ENCODE results near the gene TVP23B.
A peak's percentile ranks its signal among the peaks of the same experiment; 100 is the strongest.

TVP23B gene

DNA sequence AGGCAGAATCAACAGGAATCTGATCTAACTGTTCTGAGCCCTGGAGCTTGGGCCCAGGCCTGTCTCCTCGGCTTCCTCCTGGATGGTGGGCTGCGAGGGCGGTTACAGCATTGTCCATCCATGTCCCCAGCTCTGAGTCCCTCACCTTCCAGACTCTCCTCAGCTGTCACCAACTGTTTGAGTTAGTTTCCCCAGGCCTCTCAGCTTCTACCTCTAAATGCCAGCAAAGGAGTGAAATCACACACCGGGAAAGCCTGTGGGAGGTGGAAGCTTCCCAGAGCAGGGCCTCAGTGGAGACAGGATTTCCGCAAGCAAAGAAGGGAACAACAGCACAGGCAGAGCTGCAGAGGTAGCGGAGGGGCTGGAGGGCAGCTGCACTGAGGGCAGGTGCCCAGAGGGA lies 67.5 kb downstream of the TVP23B start:
- TF ChIP-seq, protein P1, sequence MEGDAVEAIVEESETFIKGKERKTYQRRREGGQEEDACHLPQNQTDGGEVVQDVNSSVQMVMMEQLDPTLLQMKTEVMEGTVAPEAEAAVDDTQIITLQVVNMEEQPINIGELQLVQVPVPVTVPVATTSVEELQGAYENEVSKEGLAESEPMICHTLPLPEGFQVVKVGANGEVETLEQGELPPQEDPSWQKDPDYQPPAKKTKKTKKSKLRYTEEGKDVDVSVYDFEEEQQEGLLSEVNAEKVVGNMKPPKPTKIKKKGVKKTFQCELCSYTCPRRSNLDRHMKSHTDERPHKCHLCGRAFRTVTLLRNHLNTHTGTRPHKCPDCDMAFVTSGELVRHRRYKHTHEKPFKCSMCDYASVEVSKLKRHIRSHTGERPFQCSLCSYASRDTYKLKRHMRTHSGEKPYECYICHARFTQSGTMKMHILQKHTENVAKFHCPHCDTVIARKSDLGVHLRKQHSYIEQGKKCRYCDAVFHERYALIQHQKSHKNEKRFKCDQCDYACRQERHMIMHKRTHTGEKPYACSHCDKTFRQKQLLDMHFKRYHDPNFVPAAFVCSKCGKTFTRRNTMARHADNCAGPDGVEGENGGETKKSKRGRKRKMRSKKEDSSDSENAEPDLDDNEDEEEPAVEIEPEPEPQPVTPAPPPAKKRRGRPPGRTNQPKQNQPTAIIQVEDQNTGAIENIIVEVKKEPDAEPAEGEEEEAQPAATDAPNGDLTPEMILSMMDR (IDR thresholded peaks at IDR 0.05; ENCODE audit: borderline replicate concordance, control extremely low read depth, extremely low read depth, insufficient read depth, missing control alignments), result no peak
- in situ Hi-C loops (cut with MboI; ENCODE audit: low sequenced_read_pairs, unreplicated experiment), result no loop called here
- DNase-seq (ENCODE audit: low spot score), result no peak

DNA sequence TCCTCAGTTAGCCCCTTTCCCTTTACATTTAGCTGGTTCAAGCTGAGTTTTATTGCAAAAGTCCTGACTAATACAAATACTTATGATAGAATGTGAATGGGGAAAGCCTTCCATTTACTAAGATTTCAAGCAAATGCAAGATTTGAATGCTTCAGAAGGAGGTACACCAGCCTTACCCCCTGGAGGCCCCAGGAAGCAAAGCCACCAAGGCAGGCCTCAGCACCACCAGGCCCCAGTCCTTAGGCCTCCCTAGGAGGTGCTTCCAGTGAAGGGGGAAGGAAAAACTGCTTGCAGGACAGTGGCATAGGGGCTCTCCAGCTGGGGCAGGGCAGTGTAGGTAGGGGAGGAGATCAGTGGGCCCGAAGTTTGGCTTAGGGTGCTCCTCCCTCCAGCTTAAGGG lies 69.7 kb downstream of the TVP23B start:
- no peak for DNase-seq (ENCODE audit: low spot score)
- TF ChIP-seq, protein P1 (IDR thresholded peaks at IDR 0.05; ENCODE audit: borderline replicate concordance, control extremely low read depth, extremely low read depth, insufficient read depth, missing control alignments), result no peak
- in situ Hi-C loops (cut with MboI; ENCODE audit: low sequenced_read_pairs, unreplicated experiment), result no loop called here

DNA sequence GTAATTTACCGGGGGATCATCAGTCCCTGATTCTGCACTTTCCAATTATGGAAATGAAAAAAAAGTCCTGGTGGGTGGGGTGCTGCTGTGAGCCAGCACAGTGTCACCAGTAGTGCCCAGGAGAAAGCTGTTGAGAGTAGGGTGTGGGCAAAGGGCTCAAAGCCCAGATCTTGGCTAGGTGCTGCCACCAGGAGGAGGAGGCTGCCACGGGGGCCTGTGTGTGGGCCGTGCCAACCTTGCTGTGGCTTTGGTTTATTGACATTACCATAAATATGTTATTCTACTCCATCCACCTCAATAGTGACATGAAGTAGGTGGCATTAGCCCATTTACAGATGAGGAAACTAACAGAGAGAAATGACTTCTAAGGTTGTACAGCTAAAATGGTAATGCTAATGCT lies 70.2 kb downstream of the TVP23B start:
- TF ChIP-seq, protein P1 (IDR thresholded peaks at IDR 0.05; ENCODE audit: borderline replicate concordance, control extremely low read depth, extremely low read depth, insufficient read depth, missing control alignments), result no peak
- DNase-seq (ENCODE audit: low spot score), result no peak
- in situ Hi-C loops (cut with MboI; ENCODE audit: low sequenced_read_pairs, unreplicated experiment), result no loop called here

DNA sequence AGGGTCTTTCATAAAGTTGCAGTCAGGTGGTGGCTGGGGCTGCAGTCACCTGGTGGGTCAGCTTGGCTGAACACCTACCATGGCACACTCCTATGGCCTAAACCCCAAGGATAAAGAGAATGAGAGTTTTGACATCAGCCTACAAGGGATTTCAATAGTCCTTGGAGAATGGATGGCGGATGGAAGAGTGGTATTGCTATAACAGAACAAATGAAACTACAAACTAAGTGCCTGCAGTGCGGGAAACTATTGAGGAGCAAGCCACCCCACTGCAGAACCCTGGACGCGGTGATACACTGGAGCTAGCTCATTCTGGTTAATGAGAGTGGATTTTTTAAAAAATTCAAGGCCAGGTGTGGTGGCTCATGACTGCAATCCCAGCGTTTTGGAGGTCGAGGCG lies 74.0 kb downstream of the TVP23B start:
- in situ Hi-C loops (cut with MboI; ENCODE audit: low sequenced_read_pairs, unreplicated experiment), result no loop called here
- TF ChIP-seq, protein P1 (IDR thresholded peaks at IDR 0.05; ENCODE audit: borderline replicate concordance, control extremely low read depth, extremely low read depth, insufficient read depth, missing control alignments), result no peak

DNA sequence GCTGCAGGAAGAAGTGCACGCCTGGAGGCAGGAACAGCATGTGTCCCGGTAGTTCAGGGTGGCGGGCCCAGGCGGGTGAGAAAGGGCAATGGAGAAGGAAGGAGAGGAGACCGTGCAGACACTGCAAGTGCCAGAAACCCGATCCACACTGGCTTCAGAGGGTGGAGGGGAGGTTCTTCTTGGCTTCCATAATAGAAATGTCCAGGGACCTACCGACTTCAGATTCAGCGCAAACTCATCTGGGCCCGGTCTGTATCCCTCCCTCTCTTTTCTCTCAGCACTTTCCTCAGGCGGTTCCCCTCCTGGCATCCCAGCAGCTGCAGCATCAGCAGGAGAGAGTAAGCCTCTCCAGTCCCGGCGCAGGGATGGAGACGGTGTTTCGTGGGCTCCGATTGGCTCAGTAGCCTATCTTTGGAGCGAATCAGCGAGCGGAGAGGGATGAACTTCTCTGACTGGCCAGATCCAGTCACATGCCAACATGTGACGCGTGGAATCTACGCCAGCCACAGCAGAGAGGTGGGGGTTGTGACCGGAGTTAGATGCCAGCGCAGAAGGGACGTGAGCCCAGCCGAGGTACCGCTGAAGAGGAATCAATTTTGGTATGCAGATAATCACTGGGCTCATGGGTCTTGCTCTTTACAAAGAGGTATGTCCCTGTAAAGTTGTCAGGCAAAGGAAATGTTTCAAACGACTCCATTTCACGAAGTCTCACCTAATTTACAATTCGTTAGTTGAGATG lies 75.0 kb downstream of the TVP23B start:
- peak; percentile 87 for DNase-seq (ENCODE audit: low spot score)
- in situ Hi-C loops (cut with MboI; ENCODE audit: low sequenced_read_pairs, unreplicated experiment), result no loop called here
- TF ChIP-seq, protein P1 (IDR thresholded peaks at IDR 0.05; ENCODE audit: borderline replicate concordance, control extremely low read depth, extremely low read depth, insufficient read depth, missing control alignments), result no peak

More for the DNA sequence above, 74.0 kb downstream of the TVP23B start:
- DNase-seq (ENCODE audit: low spot score), result no peak

Data from GM13976 (cell line).